ENCODE measurements around the gene PKN2. TPM values are rescaled to one million over a fixed set of nuclear protein-coding genes. Genes with fewer than 3 reads are reported as not detected.

Gene PKN2
- total and polyA plus RNA-seq, 2 of the 8 experiments (the other 6 are each of a cell fraction or from before 2014, with no cell fraction given): 7.8 to 32.0 TPM

GRCh38 chr1:88736633-88737248 is 52.7 kb downstream of the PKN2 start (continued):
- TF ChIP-seq CTCF (IDR thresholded peaks at IDR 0.05; ENCODE audit: control extremely low read depth in 1 of 3, insufficient read depth in 1 of 3, low read depth in 1 of 3, low read length in 3 of 3): peak; percentile 47 to 92 (median 88)
- no peak for TF ChIP-seq ATF3 (IDR thresholded peaks at IDR 0.05; ENCODE audit: insufficient read depth, low read depth, low read length)
- TF ChIP-seq RBBP5 (IDR thresholded peaks at IDR 0.05; ENCODE audit: borderline replicate concordance, low read depth, low read length): no peak

Measured in H1 (cell line).